Neural cell (in vitro differentiated cells): ENCODE results near the gene HEPHL1. TPM values are rescaled to one million over a fixed set of nuclear protein-coding genes. Genes with fewer than 3 reads are reported as not detected.

ENCODE experiments used
- H2AFZ ChIP-seq: fragments of 200-600, 300-800 bp; sonication (generic), shearing (Covaris generic); 2 replicates; pipeline ENCODE4 v1.6.0; 2014; ENCODE audit warnings: low read depth, mild to moderate bottlenecking, antibody characterized with exemption, low read length, moderate library complexity
- H3F3A ChIP-seq: fragments of 200-600 bp; shearing (Covaris generic); 2 replicates; pipeline ENCODE4 v1.6.1; 2016; ENCODE audit warnings: mild to moderate bottlenecking, moderate library complexity, mixed read lengths, antibody characterized with exemption, low read length; ENCODE audit not compliant: insufficient read depth, poor library complexity, severe bottlenecking
- H3K27ac ChIP-seq: fragments of 200-600, 300-800 bp; sonication (generic), shearing (Covaris generic); 2 replicates; pipeline ENCODE4 v1.5.1; 2014; ENCODE audit warnings: mild to moderate bottlenecking, low read length, moderate library complexity
- H3K27me3 ChIP-seq: fragments of 300-800, 200-600 bp; sonication (generic), shearing (Covaris generic); 2 replicates; pipeline ENCODE4 v1.6.0; 2014; ENCODE audit warnings: mild to moderate bottlenecking, low read depth, low read length, moderate library complexity; ENCODE audit not compliant: insufficient read depth
- H3K36me3 ChIP-seq: fragments of 300-800, 200-600 bp; sonication (generic), shearing (Covaris generic); 2 replicates; pipeline ENCODE4 v1.5.1; 2014; ENCODE audit warnings: mild to moderate bottlenecking, antibody characterized with exemption, low read length, moderate library complexity; ENCODE audit not compliant: insufficient read depth
- H3K4me2 ChIP-seq: fragments of 300-800, 200-600 bp; sonication (generic), shearing (Covaris generic); 2 replicates; pipeline ENCODE4 v1.6.0; 2014; ENCODE audit warnings: mild to moderate bottlenecking, low read length
- H3K4me3 ChIP-seq: fragments of 300-800, 200-600 bp; sonication (generic), shearing (Covaris generic); 2 replicates; pipeline ENCODE4 v1.5.1; 2014; ENCODE audit warnings: mild to moderate bottlenecking, low read length, moderate library complexity
- H3K79me2 ChIP-seq: fragments of 200-600 bp; shearing (Covaris generic); replicated peaks from 2 replicates; pipeline ENCODE4 v1.6.0; 2014; ENCODE audit warnings: mild to moderate bottlenecking, low read length, moderate library complexity; ENCODE audit not compliant: insufficient read depth
- H3K9ac ChIP-seq: fragments of 300-800, 200-600 bp; sonication (generic), shearing (Covaris generic); 2 replicates; pipeline ENCODE4 v1.6.1; 2016; ENCODE audit warnings: mild to moderate bottlenecking, low read length, mixed read lengths
- H3K9me2 ChIP-seq: fragments of 200-600 bp; shearing (Covaris generic); 2 replicates; pipeline ENCODE4 v1.6.1; 2016; ENCODE audit warnings: mild to moderate bottlenecking, low read length, mixed read lengths; ENCODE audit not compliant: insufficient read depth
- H3K9me3 ChIP-seq: fragments of 200-600, 300-800 bp; sonication (generic), shearing (Covaris generic); 2 replicates; pipeline ENCODE4 v1.6.1; 2016; ENCODE audit warnings: mild to moderate bottlenecking, mixed run types, low read length, moderate library complexity, mixed read lengths
- H4K20me1 ChIP-seq: fragments of 200-600 bp; shearing (Covaris generic); 2 replicates; pipeline ENCODE4 v1.6.1; 2016; ENCODE audit warnings: mild to moderate bottlenecking, mixed run types; ENCODE audit not compliant: insufficient read depth
- CTCF ChIP-seq: fragments of 450-650 bp; IDR thresholded peaks from 2 replicates; pipeline ENCODE4 v1.5.1; 2014; ENCODE audit warnings: antibody characterized with exemption, mild to moderate bottlenecking, moderate library complexity; ENCODE audit not compliant: poor library complexity, severe bottlenecking
- EP300 ChIP-seq: fragments of 450-650 bp; conservative IDR thresholded peaks from 2 replicates; pipeline ENCODE4 v1.6.1; 2014; ENCODE audit warnings: antibody characterized with exemption, mild to moderate bottlenecking, moderate library complexity; ENCODE audit not compliant: poor library complexity, severe bottlenecking
- EZH2 ChIP-seq: fragments of 200-600, 300-800 bp; shearing (Covaris generic), sonication (generic); IDR thresholded peaks from 2 replicates; pipeline ENCODE4 v1.6.1; 2014; ENCODE audit warnings: antibody characterized with exemption, low read length, borderline replicate concordance, mild to moderate bottlenecking; ENCODE audit not compliant: insufficient read depth, poor library complexity, severe bottlenecking
- MXI1 ChIP-seq: fragments of 450-650 bp; conservative IDR thresholded peaks from 2 replicates; pipeline ENCODE4 v1.6.1; 2014; ENCODE audit warnings: antibody characterized with exemption, mild to moderate bottlenecking; ENCODE audit not compliant: poor library complexity, severe bottlenecking
- POLR2AphosphoS5 ChIP-seq: IDR thresholded peaks from 2 replicates; pipeline ENCODE4 v1.6.1; 2012
- RAD21 ChIP-seq: fragments of 450-650 bp; conservative IDR thresholded peaks from 2 replicates; pipeline ENCODE4 v1.6.1; 2014; ENCODE audit warnings: antibody characterized with exemption, mild to moderate bottlenecking, moderate library complexity
- REST ChIP-seq: IDR thresholded peaks from 2 replicates; pipeline ENCODE4 v1.6.1; 2012; ENCODE audit warnings: borderline replicate concordance
- SMC3 ChIP-seq: fragments of 450-650 bp; conservative IDR thresholded peaks from 2 replicates; pipeline ENCODE4 v1.6.1; 2014; ENCODE audit warnings: antibody characterized with exemption, mild to moderate bottlenecking, moderate library complexity; ENCODE audit not compliant: poor library complexity
- TAF1 ChIP-seq: IDR thresholded peaks from 2 replicates; pipeline ENCODE4 v1.6.1; 2012; ENCODE audit warnings: low read depth
- polyA plus RNA-seq: library from polyadenylated mRNA; depleted of rRNA; stranded (reverse); fragments of >200 nt; gene quantifications from 2 replicates; pipeline ENCODE4 v1.2.3, GENCODE V29; 2014

HEPHL1 gene
- polyA plus RNA-seq, 1 donor from 2014 or later, result not detected

- H3K4me2 ChIP-seq, result no peak overlapping the region
- no peak for TF ChIP-seq REST
- no peak for TF ChIP-seq MXI1
- TF ChIP-seq RAD21, result no peak
- no peak for TF ChIP-seq EZH2
- no peak for TF ChIP-seq EP300
- TF ChIP-seq CTCF, result no peak
- TF ChIP-seq TAF1, result no peak
- no peak for TF ChIP-seq POLR2AphosphoS5
- no peak for TF ChIP-seq SMC3
- no peaks in the 10 kb centered on the region for H3K79me2 ChIP-seq
- H3K27ac ChIP-seq, result no peak overlapping the region
- H4K20me1 ChIP-seq, result no peaks in the 10 kb centered on the region
- no peaks in the 10 kb centered on the region for H3K9me2 ChIP-seq
- no peak overlapping the region for H2AFZ ChIP-seq
- H3F3A ChIP-seq, result no peaks in the 10 kb centered on the region
- H3K9ac ChIP-seq, result no peak overlapping the region
- no peaks in the 10 kb centered on the region for H3K9me3 ChIP-seq
- no peaks in the 10 kb centered on the region for H3K36me3 ChIP-seq
- H3K4me3 ChIP-seq, result no peak overlapping the region
- no peaks in the 10 kb centered on the region for H3K27me3 ChIP-seq
Measured at GRCh38 chr11:94028436-94028835, 7.3 kb downstream of the HEPHL1 start.

GRCh38 chr11:94030059-94030458 lies 8.9 kb downstream of the HEPHL1 start:
- no peaks in the 10 kb centered on the region for H4K20me1 ChIP-seq
- H3K27ac ChIP-seq, result no peak overlapping the region
- H2AFZ ChIP-seq, result no peak overlapping the region
- H3K79me2 ChIP-seq, result no peaks in the 10 kb centered on the region
- no peaks in the 10 kb centered on the region for H3K36me3 ChIP-seq
- no peak for TF ChIP-seq REST
- no peak for TF ChIP-seq EZH2
- TF ChIP-seq MXI1, result no peak
- TF ChIP-seq SMC3, result no peak
- no peak for TF ChIP-seq EP300
- TF ChIP-seq POLR2AphosphoS5, result no peak
- TF ChIP-seq TAF1, result no peak
- no peak for TF ChIP-seq CTCF
- no peak for TF ChIP-seq RAD21
- no peak overlapping the region for H3K4me2 ChIP-seq
- H3F3A ChIP-seq, result no peaks in the 10 kb centered on the region
- no peak overlapping the region for H3K9ac ChIP-seq
- no peaks in the 10 kb centered on the region for H3K27me3 ChIP-seq
- H3K4me3 ChIP-seq, result no peak overlapping the region
- H3K9me2 ChIP-seq, result no peaks in the 10 kb centered on the region
- H3K9me3 ChIP-seq, result no peaks in the 10 kb centered on the region
